NT2/D1 (cell line): ENCODE data around the gene CLCNKB.
A peak's percentile ranks its signal among the peaks of the same experiment; 100 is the strongest.
"Not testable (repeated sequence)": the region's sequence is repeated elsewhere in the genome, so short reads cannot be mapped to it uniquely, and the experiment has no call there.

Experiments used
- DNase-seq: peaks from one replicate; pipeline ENCODE4 v3.0.0-alpha.2; 2011; ENCODE audit warnings: low read depth, low spot score
- H3K27me3 ChIP-seq: 2 replicates; pipeline ENCODE4 v1.6.0; 2011; ENCODE audit warnings: mild to moderate bottlenecking; ENCODE audit not compliant: insufficient read length, insufficient read depth
- H3K36me3 ChIP-seq: 2 replicates; pipeline ENCODE4 v1.6.1; 2011; ENCODE audit warnings: mild to moderate bottlenecking, low read length, mixed read lengths; ENCODE audit not compliant: insufficient read depth, insufficient read length
- H3K4me1 ChIP-seq: 2 replicates; pipeline ENCODE4 v1.5.1; 2011; ENCODE audit not compliant: insufficient read depth, insufficient read length
- H3K4me3 ChIP-seq: 2 replicates; pipeline ENCODE4 v1.5.1; 2011; ENCODE audit warnings: low read depth; ENCODE audit not compliant: insufficient read length
- H3K9ac ChIP-seq: 2 replicates; pipeline ENCODE4 v1.6.0; 2011; ENCODE audit warnings: low read depth; ENCODE audit not compliant: insufficient read length
- H3K9me3 ChIP-seq: 2 replicates; pipeline ENCODE4 v1.5.1; 2011; ENCODE audit warnings: mild to moderate bottlenecking, low read length; ENCODE audit not compliant: insufficient read depth
- SUZ12 ChIP-seq: IDR thresholded peaks from 2 replicates; pipeline ENCODE4 v1.6.1; 2011; ENCODE audit not compliant: insufficient read length, insufficient read depth; ENCODE audit errors: extremely low read depth
- YY1 ChIP-seq: IDR thresholded peaks from 2 replicates; pipeline ENCODE4 v1.6.1; 2011; ENCODE audit not compliant: insufficient read length, insufficient read depth
- ZNF274 ChIP-seq: IDR thresholded peaks from 2 replicates; pipeline ENCODE4 v1.6.1; 2011; ENCODE audit warnings: mild to moderate bottlenecking, low read depth, low read length

The CLCNKB gene

DNA sequence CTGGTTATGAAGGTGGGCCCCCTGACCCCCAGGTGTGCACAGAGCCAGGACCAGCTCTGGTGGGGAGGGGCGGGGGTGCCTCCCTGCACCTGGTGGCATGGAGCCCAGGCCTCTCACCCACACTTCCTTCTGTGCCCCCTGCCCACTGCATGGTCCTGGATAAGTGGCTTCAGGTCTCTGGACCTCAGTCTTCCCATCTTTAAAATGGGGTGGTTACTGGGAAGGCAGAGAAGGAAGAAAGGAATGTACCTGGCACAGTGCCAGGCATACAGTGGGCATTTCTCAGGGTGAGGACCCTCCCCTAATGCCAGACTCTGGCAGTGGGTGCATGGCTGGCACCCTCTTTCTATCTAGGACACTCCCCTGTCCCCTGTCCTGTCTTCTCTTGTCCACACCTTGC lies 14.3 kb upstream of the CLCNKB start:
- Histone ChIP-seq H3K36me3 (no peaks in the 10 kb centered on the region), H3K27me3 (no peaks in the 10 kb centered on the region), H3K9ac (no peak overlapping the region), H3K4me1 (peaks cover 2% of the 10 kb centered on the region), H3K4me3 (no peak overlapping the region), H3K9me3 (no peaks in the 10 kb centered on the region)
- DNase-seq, result no peak
- TF ChIP-seq ZNF274, result no peak
- no peak for TF ChIP-seq YY1
- no peak for TF ChIP-seq SUZ12

DNA sequence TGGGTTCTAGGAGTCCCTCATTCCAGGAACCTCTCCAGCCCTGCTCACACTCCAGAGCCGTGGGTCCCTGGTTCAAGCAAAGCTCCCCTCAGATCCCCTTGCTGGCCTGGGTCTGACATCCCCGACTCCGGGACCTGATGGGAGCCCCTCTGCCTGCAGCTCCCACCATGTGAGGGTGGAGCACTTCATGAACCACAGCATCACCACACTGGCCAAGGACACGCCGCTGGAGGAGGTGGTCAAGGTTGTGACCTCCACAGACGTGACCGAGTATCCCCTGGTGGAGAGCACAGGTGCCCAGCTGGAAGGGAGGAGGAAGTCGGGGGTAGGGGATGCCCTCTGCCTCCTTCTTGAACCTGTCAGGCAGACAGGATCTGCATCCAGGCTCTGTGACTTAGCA lies 12.0 kb upstream of the CLCNKB start:
- Histone ChIP-seq H3K4me3 (no peak overlapping the region), H3K4me1 (peaks cover 2% of the 10 kb centered on the region), H3K9me3 (no peaks in the 10 kb centered on the region), H3K27me3 (no peaks in the 10 kb centered on the region), H3K9ac (no peak overlapping the region), H3K36me3 (no peaks in the 10 kb centered on the region)
- no peak for DNase-seq
- TF ChIP-seq YY1 (no peak), SUZ12 (no peak), ZNF274 (no peak)

DNA sequence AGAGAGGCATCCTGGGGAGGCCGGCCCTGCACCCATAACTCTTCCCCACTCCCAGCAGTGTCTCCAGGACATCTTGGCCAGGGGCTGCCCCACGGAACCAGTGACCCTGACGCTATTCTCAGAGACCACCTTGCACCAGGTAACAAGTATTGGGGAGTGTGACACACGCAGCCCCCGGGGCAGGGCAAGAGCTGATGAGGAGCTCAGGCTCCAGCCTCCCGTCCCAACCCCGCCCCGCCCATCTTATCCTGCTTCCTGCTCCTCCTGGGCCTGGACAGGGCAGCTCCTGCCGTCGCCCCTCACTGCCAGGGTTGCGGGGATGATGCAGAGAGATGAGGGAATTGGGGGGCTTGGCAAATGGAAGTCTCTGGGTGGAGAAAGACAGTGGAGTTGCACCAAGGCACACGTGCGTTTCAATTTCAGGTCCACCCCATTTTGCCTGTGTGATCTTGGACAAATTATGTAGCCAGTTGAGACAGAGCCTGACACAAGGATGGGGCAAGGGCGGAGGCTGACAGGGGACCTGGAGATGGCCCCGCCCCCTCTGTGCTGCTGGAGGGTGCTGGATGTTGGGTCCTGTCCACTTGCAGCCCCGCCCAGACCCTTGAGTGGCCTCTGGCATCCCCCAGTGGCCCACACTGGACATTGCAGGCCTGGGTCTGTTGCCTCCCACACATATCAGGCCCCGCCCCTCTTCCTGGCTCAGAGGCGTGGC lies 11.0 kb upstream of the CLCNKB start:
- DNase-seq, result peak; percentile 71
- H3K36me3 ChIP-seq, result no peaks in the 10 kb centered on the region
- TF ChIP-seq ZNF274 (no peak), YY1 (no peak), SUZ12 (no peak)

DNA sequence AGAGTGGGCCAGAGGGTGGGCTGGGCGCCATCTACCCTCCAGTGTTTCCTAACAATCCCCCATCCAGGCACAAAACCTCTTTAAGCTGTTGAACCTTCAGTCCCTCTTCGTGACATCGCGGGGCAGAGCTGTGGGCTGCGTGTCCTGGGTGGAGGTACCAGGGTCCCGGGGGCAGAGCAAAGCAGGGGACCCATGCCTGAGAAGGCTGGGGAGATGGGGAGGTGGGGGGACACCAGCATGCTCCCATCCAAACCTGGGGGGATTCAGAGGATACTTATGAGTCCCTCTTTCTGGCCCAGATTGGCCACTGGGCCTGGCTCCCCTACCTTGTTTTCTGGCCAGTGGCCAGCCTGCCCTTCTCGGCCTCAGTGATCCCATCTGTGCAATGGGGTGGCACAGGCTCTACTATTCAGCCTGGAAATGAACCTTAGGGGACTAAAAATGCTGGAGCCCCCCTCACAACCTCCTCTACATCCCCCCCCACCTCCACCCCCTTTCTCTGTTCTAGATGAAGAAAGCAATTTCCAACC lies 10.4 kb upstream of the CLCNKB start:
- H3K4me3 ChIP-seq, DNase-seq, H3K9me3 ChIP-seq, H3K9ac ChIP-seq, H3K27me3 ChIP-seq, H3K36me3 ChIP-seq, H3K4me1 ChIP-seq: not testable (repeated sequence)

More for the DNA sequence above, 11.0 kb upstream of the CLCNKB start:
- no peak overlapping the region for H3K9ac ChIP-seq
- peaks cover 2% of the 10 kb centered on the region for H3K4me1 ChIP-seq
- no peaks in the 10 kb centered on the region for H3K9me3 ChIP-seq
- no peak overlapping the region for H3K4me3 ChIP-seq
- no peaks in the 10 kb centered on the region for H3K27me3 ChIP-seq

DNA sequence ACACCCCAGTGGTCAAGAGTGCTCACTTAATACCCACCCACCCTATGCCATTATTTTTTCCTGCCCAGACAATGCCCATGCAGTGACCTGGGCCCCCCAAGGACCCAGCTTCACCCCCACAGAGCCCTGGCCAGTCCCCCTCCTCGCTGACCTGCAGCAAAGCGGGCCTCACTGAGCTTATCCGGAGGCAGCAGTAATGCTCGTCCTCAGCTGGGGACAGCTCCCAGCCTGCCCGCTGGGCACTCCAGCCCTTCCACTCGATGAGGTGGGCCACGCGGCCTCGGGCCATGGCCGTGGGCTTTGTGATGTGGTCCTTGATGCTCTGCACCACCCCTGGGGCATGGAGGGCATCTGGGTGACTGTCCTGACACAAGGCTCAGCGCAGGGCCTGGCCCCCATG lies 7.1 kb upstream of the CLCNKB start:
- not testable (repeated sequence) for H3K4me3 ChIP-seq, H3K9me3 ChIP-seq, DNase-seq, H3K9ac ChIP-seq, H3K36me3 ChIP-seq, H3K27me3 ChIP-seq, H3K4me1 ChIP-seq

DNA sequence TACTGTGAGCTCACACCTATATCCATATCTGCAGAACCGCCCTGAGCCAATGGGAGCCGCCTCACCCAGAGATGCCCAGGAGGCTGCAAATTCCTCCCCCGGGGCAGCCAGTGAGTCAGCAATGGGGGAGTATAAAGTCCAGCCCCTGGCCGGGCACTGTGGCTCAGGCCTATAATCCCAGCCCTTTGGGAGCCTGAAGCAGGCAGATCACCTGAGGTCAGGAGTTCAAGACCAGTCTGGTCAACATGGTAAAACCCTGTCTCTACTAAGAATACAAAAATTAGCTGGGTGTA lies 5.0 kb upstream of the CLCNKB start:
- DNase-seq, result no peak
- Histone ChIP-seq H3K4me1 (no peaks in the 10 kb centered on the region), H3K9me3 (no peaks in the 10 kb centered on the region), H3K36me3 (no peaks in the 10 kb centered on the region), H3K9ac (no peak overlapping the region), H3K4me3 (no peak overlapping the region), H3K27me3 (no peaks in the 10 kb centered on the region)
- no peak for TF ChIP-seq SUZ12
- TF ChIP-seq YY1, result no peak
- TF ChIP-seq ZNF274, result no peak

DNA sequence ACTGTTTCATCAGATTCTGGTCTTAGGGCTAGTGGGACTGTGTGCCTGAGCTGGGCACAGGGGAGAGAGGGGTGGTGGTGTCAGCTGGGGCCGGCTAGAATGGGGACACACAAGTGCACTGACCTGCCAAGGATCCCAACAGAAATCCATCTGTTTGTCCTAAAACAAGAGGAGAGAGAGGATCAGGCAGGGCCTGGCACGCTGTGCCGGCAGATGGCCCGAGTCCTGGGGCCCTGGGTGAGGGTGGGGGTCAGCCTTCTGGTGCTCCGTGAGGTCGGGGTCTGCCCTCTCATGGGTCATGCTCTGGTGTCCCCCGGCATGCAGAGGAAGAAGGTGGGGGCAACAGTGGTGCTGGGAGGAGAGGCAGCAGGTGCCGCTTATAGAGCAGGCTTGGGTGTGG lies 3.7 kb upstream of the CLCNKB start:
- not testable (repeated sequence) for DNase-seq, H3K36me3 ChIP-seq, H3K9me3 ChIP-seq, H3K9ac ChIP-seq, H3K4me1 ChIP-seq, H3K4me3 ChIP-seq, H3K27me3 ChIP-seq

DNA sequence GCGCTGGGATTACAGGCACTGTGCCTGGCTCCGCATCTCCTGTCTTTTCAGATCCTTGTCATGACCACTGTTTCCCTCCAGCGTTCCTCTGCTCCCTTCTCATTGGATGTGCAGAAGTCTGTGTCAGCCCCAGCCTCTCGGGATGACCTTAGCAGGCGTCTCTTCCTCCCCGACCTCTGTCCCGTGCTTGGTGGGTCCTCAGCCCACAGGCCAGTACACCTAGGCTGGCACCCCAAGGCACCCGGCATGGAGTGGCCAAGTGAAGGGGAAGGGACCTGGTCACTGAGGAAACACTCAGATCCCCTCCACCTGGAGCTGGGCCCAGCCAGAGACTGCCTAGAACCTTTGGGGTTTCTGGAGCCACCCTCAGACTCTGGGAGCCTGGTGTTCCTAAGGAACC lies 2.4 kb upstream of the CLCNKB start:
- DNase-seq, result no peak
- Histone ChIP-seq H3K9me3 (no peaks in the 10 kb centered on the region), H3K4me1 (no peaks in the 10 kb centered on the region), H3K4me3 (no peak overlapping the region), H3K36me3 (no peaks in the 10 kb centered on the region), H3K27me3 (no peaks in the 10 kb centered on the region), H3K9ac (no peak overlapping the region)
- TF ChIP-seq SUZ12, result no peak
- no peak for TF ChIP-seq YY1
- TF ChIP-seq ZNF274, result no peak
